ENCODE measurements around the gene SELE.
"Not testable (repeated sequence)": the region's sequence is repeated elsewhere in the genome, so short reads cannot be mapped to it uniquely, and the experiment has no call there.

GRCh38 chr1:169713090-169713489 lies 20.8 kb downstream of the SELE start:
- TF ChIP-seq POLR2AphosphoS5 (IDR thresholded peaks at IDR 0.05; ENCODE audit: low read depth, low read length); POLR2A (IDR thresholded peaks at IDR 0.05; ENCODE audit: low read depth, low read length); SPI1 (IDR thresholded peaks at IDR 0.05; ENCODE audit: low read depth, low read length); PAX5 (IDR thresholded peaks at IDR 0.05; ENCODE audit: insufficient read depth, low read length, severe bottlenecking); TAF1 (IDR thresholded peaks at IDR 0.05; ENCODE audit: low read depth, low read length): not testable (repeated sequence)
